HG03060 (cell line): Measurements from ENCODE around the gene TRPV2.
"Not testable (repeated sequence)": the region's sequence is repeated elsewhere in the genome, so short reads cannot be mapped to it uniquely, and the experiment has no call there.

Experiments used
- ATAC-seq: cut with Tn5 transposase; IDR thresholded peaks from one replicate; pipeline ENCODE4 v1.9.1; 2021; ENCODE audit warnings: low read depth, moderate number of reproducible peaks; ENCODE audit not compliant: unreplicated experiment

TRPV2 gene, protein sequence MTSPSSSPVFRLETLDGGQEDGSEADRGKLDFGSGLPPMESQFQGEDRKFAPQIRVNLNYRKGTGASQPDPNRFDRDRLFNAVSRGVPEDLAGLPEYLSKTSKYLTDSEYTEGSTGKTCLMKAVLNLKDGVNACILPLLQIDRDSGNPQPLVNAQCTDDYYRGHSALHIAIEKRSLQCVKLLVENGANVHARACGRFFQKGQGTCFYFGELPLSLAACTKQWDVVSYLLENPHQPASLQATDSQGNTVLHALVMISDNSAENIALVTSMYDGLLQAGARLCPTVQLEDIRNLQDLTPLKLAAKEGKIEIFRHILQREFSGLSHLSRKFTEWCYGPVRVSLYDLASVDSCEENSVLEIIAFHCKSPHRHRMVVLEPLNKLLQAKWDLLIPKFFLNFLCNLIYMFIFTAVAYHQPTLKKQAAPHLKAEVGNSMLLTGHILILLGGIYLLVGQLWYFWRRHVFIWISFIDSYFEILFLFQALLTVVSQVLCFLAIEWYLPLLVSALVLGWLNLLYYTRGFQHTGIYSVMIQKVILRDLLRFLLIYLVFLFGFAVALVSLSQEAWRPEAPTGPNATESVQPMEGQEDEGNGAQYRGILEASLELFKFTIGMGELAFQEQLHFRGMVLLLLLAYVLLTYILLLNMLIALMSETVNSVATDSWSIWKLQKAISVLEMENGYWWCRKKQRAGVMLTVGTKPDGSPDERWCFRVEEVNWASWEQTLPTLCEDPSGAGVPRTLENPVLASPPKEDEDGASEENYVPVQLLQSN

DNA sequence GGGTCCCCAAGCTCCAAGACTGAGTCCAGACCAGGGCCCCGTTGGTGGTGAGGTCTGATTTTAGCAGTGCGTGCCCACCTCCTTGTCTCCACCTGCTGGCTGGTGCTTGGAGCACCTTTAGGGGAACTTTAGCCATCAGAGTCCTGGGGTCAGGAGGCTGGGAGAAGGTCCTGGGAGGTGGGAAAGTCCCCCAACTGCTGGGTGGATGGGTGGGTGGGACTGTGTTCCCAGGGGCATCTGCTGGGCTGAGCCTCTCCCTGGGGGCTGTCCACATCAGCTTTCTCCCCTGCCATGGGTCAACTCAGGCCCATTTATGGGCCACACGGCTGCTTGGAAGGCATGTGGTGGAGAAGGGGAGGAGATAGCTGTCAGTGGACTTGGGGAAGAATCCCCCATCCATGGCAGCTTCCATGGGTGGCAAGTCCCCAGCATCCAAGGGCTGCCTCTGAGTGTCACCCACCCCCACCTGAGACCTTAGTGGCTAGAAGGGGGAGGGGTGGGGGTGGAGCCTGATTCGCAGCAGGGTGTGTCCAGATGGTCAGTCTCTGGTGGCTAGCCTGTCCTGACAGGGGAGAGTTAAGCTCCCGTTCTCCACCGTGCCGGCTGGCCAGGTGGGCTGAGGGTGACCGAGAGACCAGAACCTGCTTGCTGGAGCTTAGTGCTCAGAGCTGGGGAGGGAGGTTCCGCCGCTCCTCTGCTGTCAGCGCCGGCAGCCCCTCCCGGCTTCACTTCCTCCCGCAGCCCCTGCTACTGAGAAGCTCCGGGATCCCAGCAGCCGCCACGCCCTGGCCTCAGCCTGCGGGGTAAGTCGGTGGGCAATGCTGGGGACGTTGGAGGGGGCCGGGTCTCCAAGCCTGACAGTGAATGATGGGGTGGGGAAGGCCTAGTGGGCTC is at the start of gene TRPV2:
TSS of gene TRPV2 (plus strand) at position 541 of the 894 bp plus-strand sequence. CDS start 2,098 bp downstream, outside the sequence.
- ATAC-seq = no peak

DNA sequence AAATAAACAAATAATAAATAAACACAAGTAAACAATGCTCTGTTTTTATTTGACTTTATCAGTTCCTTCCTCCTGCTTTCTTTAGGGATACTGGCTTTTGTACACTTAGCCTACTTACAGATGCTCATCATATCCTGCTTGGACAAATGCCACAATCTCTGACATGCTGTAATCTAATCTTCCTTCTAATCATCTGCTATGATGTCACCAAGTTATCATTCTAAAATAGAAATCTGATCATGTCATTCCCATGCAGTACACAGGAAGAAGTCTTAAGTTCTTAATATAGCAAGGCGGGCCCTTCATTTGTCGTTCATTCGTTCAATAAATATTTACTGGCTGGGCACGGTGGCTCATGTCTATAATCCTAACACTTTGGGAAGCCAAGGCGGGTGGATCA is 43.6 kb upstream of the TRPV2 start:
- ATAC-seq = no peak

DNA sequence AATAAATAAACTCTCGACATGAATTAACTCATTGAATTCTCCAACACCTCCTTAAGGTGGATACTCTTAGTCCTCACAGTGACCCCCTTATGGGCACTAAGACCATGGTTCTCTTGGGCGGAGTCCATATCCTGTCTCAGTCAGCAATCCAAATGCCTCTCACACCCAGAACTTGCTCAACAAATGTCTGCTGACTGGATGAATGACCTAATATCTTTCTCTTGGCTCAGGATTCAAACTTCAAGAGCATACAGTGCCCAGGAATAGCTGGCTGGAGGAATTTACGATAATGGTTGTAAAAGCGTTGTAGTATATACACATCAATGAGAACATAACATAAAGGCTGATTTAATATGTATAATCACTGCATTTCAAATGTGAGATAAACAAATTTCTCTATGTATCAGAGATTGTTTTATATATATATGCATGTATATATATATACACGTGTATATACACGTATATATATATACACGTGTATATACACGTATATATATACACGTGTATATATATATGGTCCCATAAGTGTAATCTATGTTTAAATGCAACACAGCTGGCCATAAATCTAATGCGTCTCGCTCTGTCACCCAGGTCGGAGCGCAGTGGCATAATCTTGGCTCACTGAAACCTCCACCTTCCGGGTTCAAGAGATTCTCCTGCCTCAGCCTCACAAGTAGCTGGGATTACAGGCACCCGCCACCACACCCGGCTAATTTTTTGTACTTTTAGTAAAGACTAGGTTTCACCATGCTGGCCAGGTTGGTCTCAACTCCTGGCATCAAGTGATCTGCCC is 41.0 kb upstream of the TRPV2 start:
- ATAC-seq = no peak

DNA sequence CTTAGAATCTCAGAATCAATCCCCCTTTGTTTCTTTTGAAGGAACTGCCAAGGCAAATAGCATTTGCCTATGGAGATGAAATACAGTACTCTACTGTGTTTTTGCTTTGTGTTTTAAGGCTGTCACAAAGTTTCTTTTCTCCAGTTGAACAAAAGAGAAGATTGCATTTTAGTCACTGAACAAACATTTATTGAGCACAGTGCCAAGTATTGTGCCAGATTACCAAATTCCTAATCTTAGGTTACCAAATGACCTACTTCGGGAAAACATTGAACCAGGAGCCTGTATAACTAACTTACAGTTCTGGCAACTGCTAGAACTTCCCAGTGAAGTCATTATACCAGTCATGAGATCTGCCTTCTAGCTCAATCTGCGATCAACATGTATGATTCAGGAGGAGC is 37.4 kb upstream of the TRPV2 start:
- no peak for ATAC-seq

DNA sequence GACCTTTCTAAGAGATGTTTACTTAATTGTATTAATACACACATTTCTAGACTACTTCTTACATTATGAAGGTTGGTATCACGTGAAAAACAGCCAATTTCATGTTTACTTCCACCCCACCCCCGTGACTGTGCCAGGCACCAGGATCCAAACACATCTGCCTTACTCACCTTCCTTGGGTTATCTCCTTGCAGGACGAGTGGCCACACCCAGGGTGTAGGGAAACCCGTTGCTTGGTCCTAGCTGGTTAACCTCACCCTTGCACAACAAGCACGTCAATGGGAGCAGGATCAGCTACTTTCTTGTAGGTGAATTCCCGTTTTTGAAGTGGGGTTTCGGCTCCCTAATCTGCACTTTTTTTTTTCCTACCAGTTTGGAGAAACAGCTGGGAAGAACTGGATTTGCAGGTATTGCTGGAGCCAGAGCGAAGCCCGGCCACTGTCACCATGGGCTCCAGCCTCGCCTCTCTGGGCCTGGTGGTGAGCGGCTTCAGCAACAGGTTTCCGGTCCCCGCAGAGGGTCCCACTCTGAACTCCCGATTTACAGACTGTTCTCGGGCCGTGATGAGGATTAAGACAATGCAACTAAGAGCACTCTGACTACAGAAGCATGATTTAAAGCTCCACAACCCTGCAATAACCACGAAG is 36.6 kb upstream of the TRPV2 start:
- no peak for ATAC-seq

DNA sequence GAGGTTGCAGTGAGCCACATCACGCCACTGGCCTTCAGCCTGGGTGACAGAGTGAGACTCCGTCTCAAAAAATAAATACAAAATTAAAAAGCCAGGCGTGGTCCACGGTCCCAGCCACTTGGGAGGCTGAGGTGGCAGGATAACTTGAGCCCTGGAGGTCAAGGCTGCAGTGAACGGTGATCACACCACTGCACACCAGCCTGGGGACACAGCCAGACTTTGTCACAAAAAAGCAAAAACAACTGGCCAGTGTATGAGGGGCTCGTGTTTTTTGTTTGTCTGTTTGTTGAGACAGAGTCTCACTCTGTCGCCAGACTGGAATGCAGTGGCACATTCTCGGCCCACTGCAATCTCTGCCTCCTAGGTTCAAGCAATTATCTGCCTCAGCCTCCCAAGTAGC is 35.7 kb upstream of the TRPV2 start:
- ATAC-seq = no peak

DNA sequence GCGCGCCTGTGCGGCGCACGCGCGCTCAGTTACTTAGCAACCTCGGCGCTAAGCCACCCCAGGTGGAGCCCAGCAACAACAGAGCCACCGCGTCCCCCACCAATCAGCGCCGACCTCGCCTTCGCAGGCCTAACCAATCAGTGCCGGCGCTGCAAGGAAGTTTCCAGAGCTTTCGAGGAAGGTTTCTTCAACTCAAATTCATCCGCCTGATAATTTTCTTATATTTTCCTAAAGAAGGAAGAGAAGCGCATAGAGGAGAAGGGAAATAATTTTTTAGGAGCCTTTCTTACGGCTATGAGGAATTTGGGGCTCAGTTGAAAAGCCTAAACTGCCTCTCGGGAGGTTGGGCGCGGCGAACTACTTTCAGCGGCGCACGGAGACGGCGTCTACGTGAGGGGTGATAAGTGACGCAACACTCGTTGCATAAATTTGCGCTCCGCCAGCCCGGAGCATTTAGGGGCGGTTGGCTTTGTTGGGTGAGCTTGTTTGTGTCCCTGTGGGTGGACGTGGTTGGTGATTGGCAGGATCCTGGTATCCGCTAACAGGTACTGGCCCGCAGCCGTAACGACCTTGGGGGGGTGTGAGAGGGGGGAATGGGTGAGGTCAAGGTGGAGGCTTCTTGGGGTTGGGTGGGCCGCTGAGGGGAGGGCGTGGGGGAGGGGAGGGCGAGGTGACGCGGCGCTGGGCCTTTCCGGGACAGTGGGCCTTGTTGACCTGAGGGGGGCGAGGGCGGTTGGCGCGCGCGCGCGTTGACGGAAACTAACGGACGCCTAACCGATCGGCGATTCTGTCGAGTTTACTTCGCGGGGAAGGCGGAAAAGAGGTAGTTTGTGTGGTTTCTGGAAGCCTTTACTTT is 34.5 kb upstream of the TRPV2 start, which contains the start of gene UBB:
TSS of gene UBB (plus strand) at position 452 of the 856 bp plus-strand sequence. CDS start 817 bp downstream, outside the sequence.
- peak; percentile 84 for ATAC-seq

DNA sequence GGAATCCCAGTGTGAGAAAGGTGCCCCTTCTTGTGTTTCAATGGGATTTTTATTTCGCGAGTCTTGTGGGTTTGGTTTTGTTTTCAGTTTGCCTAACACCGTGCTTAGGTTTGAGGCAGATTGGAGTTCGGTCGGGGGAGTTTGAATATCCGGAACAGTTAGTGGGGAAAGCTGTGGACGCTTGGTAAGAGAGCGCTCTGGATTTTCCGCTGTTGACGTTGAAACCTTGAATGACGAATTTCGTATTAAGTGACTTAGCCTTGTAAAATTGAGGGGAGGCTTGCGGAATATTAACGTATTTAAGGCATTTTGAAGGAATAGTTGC is 33.9 kb upstream of the TRPV2 start:
- ATAC-seq = no peak

DNA sequence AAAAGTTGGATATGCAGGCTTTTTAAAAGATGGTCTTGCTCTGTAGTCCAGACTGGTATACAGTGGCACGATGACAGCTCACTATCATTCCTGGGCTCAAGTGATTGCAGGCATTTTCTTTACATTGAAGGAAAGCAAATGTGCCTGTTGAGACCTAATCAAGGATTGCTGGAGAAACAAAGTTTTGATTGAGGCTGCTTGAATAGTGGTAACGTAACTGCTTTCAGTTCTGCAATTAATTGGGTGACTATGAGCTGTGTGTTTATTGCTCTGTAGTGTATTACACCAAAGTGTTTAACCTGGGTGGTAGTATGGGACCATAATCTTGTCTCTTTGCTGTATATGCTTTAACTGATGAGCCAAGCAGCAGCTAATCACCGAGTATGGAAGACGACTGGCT is 32.2 kb upstream of the TRPV2 start:
- ATAC-seq = no peak

DNA sequence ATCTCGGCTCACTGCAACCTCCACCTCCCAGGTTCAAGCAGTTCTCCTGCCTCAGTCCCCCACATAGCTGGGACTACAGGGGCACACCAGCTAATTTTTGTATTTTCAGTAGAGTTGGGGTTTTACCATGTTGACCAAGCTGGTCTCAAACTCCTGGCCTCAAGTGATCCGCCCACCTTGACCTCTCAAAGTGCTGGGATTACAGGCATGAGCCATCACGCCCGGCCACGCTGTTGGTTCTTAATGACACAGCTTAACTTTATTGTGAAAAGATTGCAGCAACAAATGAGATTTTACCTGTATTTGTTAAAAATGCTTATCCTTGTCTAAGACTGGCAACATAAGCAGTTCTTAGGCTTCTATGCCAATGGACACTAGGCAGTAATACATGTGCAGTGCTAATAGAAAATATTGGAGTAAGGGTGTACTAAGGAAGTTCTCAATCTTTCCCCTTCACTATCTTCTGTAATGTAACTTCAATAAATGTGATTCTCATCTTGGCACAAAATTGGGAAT is 31.5 kb upstream of the TRPV2 start:
- ATAC-seq = no peak

DNA sequence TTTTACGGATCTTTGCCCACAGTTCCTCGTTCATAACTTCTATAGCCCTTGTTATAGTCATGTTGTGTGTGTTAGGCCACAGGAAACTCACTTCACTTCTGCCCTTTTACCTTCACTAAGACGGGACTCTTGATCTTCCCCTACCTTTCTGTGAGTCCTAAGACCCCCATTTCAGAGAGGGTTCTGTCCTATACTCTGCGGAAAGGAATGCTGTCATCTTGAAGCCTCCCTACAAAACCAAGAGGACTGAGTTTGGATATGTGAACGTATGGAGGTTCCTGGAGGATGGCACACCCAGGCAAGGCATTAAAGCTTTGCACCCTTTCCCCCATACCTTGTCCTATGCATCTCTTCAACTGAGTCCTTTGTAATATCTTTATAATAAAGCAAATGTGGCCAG is 30.8 kb upstream of the TRPV2 start:
- ATAC-seq = no peak

DNA sequence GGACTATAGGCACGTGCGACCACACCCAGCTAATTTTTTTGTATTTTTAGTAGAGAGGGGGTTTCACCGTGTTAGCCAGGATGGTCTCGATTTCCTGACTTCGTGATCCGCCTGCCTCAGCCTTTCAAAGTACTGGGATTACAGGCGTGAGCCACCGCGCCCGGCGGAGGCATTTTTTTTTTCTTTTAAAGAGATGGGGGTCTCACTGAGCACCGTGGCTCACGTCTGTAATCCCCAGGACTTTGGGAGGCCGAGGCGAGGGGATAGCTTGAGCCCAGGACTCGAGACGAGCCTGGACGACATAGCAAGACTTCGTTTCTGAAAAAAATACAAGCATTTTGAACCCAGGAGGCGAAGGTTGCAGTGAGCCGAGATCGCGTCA is 29.3 kb upstream of the TRPV2 start:
- not testable (repeated sequence) for ATAC-seq

DNA sequence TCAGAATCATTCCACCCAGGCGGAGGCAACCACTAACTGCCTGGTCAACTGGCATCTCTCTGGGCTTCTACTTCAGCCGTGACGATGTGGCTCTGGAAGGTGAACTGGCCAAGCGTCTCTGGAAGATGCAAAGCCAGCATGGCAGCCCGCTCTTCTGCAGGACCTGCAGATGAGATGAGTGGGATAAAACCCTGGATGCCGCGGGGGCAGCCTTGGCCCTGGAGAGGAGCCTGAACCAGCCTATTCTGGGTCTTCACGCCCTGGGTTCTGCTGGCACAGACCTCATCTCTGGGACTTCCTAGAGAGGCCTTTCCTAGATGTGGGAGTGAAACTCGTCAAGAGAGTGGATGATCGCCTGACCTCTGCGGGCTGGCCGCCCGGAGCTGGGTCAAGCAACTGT is 23.9 kb upstream of the TRPV2 start:
- no peak for ATAC-seq

DNA sequence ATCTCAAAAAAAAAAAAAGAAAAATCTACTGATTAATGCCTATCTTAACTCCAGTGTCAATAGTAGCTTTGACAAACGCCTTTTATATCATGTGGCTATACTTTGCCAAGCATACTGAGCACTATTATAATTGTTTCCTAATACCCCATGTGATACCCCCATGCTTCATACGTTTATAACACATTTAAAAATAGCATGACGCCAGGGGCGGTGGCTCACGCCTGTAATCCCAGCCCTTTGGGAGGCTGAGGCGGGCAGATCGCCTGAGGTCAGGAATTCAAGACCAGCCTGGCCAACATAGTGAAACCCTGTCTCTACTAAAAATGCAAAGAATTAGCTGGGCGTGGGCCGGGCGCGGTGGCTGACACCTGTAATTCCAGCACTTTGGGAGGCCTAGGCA is 22.9 kb upstream of the TRPV2 start:
- not testable (repeated sequence) for ATAC-seq

DNA sequence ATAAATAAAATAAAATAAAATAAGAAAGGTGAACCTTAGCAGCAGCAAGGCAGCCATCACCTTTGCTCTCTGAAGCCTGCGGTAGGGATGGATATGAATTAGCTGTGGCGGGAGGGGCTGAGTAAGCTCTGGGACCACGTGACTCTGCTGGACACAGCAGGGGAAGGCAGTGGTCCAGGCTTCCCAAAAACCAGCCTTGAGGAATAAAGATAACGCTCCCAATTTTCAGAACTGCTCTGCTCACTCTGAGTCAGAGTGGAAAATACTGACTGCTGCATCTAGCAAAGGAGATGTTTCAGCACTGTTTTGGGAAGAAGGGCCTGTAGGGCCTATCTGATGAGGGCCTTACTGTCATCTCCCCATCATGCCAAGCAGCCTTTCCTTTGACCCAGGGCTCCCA is 19.5 kb upstream of the TRPV2 start:
- not testable (repeated sequence) for ATAC-seq

DNA sequence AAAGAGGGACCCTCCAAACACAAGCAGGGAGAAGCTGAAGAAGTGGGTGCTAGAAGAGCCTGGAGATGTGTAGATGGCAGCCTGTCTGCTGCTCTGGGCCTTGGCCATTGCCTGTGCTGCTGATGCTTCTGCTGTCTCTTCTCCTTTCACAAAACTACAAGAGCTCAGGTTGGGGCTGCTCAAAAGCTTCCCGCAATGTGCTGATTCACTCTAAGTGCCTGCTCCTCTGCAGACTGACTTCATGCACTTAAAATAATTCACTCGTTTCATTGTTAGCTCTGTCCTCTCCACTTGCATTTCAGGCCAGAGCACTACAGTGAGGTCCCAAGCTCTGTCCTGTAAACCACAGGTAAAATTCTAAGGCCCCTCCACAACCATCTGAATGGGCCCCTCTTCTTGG is 18.7 kb upstream of the TRPV2 start:
- not testable (repeated sequence) for ATAC-seq

DNA sequence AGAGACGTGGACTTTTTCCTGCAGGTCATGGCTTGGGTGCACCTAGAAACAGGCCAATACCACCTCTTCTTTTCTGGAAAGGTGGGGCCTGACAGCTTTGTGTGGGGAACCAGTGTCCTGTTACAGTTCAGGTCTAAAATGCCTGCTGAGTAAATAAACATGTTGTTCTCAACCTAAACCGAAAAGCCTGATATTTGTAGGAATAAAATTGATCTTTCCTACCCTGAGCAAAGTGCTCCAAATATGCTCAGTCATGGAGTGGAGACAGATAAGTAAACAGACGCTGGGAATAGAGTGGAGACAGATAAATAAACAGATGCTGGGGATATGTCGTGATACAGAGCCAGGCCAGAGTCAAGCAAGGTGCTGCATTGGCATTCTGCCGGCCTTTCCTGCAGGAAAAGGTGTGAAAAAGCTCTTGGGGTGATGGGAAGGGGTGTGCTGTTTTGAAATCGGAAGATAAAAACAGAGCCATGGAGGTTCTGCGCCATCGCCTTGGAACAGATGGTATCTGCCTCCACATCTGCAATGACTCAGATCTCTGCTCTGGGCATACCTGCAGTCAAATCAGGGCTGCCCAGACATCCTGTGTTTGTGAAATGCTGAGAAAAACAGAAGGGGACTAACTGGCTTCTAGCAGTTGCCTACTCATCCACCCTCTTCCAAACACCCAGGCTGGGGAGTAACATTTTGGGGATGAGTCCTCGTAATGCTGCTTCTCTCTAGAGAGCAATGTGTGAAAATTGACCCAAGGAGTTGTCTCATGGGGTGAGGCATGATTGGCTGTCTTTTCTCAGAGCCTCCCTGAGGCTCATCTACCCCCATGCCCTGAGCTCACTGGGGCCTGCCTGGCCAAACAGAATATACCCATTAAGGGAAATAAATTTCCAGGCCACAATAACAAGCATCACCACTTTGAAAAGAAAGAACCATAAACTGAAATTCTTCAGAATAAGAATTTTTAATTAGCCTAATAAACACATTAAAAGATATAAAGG is 16.8 kb upstream of the TRPV2 start:
- peak; percentile 57 for ATAC-seq
